Fibroblast of lung (primary cell): ENCODE results near the gene FAM161B.

Experiments used
- CTCF ChIP-seq, 2 donors: IDR thresholded peaks in 1 of 2; conservative IDR thresholded peaks in 1 of 2; 1 replicate in 1 of 2; 2 replicates in 1 of 2; pipeline ENCODE4 v1.5.1; 2011 to 2012; ENCODE audit warnings: low read length in 2 of 2, control low read depth in 1 of 2, inconsistent platforms in 1 of 2, low read depth in 1 of 2, mild to moderate bottlenecking in 1 of 2
- EZH2 ChIP-seq: IDR thresholded peaks from 2 replicates; pipeline ENCODE4 v1.5.1; 2012; ENCODE audit warnings: low read length, control low read depth, mild to moderate bottlenecking; ENCODE audit errors: missing control alignments

DNA sequence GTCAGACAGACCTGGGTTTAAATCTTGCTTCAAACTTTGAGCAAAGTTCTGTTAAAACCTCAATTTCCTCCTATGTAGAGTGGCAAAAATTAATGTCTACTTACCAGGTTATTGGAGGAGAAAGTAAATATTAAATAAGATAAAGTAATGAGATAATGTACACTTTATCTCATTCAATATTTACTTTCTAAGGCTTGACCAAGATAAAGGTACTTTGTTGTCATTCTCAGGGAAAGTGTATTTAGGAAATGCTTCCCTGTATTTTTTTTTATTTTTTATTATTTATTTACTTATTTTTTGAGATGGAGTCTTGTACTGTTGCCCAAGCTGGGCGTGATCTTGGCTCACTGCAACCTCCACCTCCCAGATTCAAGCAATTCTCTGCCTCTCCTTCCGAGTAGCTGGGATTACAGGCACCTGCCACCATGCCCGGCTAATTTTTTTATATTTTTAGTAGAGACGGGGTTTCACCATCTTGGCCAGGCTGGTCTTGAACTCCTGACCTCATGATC, 4.7 kb downstream of the FAM161B start:
- TF ChIP-seq CTCF (conservative IDR thresholded peaks at IDR 0.05 in 1 of 2, IDR thresholded peaks at IDR 0.05 in 1 of 2; ENCODE audit: low read depth in 1 of 2, low read length in 2 of 2) = no peak
- no peak for TF ChIP-seq EZH2
